NCI-H1694 (cell line): ENCODE results near the gene CCDC88B.
A peak's percentile ranks its signal among the peaks of the same experiment; 100 is the strongest.
"Not testable (repeated sequence)": the region's sequence is repeated elsewhere in the genome, so short reads cannot be mapped to it uniquely, and the experiment has no call there.

Experiments used
- DNase-seq: peaks from one replicate; lab custom pipeline; 2025; lab: John Stamatoyannopoulos, UW

The CCDC88B gene

DNA sequence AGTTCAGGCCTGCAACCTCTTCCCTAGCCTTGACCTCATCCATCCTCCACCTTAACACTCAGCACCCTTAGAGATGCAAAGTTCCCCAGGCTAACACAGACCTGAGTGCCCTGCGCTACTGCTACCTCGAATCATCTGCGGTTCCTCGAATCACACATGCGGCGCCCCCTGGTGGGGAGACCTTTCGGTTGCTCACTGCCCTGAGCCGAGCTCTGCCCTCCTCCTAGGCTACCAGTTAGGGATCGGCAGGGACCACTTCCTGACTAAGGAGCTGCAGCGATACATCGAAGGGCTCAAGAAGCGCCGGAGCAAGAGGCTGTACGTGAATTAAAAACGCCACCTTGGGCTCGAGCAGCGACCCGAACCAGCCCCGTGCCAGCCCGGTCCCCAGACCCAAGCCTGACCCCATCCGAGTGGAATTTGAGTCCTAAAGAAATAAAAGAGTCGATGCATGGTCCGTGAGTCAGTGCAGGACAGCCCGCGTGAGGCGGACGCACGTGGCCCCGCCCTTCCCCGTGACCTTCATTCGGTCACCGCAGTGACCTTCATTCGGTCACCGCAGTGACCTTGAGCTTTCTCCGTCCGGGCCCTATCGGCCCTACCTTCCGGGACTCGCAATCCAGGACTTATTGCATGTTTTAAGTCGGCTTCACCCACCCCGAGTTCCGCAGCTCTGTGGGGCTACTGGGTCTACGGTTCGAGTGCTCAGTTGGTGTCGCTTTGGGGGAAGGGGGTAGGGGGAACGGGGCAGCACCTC, 35.5 kb upstream of the CCDC88B start:
- DNase-seq = peak; percentile 88

DNA sequence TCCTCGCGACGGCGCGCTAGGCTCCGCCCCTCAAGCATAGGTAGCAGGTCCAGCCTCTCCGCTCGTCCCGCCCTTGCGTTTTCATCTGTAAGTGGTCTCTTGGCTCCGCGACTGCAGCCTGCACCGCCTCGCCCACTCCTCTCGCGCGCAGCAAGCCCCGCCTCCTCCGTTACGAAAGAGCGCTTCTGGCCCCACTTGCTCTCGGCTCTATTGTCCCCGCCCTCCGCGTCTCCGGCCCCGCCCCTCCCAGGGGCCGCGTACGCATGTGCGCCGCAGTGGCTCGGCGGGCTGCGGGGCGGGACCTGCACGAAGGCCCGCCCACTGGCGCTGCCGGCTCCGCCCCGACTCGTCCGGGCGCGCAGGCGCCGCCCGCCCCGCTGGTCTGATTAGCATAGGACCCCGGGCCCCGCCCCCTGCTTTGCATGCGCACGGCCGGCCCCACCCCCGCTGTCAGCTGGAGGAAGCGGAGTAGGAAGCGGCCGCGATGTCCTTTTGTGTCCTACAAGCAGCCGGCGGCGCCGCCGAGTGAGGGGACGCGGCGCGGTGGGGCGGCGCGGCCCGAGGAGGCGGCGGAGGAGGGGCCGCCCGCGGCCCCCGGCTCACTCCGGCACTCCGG, 34.8 kb upstream of the CCDC88B start, which contains the start of gene ESRRA:
Gene ESRRA, plus strand, starts transcription at position 450 of the 616 bp plus-strand sequence. CDS start 1,656 bp downstream, outside the sequence.
- peak; percentile 97 for DNase-seq

GRCh38 chr11:64305691-64306562, 34.1 kb upstream of the CCDC88B start:
- DNase-seq = peak; percentile 22

GRCh38 chr11:64306563-64306875, 33.5 kb upstream of the CCDC88B start:
- no peak for DNase-seq

- DNase-seq = no peak
Observed at GRCh38 chr11:64306876-64307622, 33.0 kb upstream of the CCDC88B start.

DNA sequence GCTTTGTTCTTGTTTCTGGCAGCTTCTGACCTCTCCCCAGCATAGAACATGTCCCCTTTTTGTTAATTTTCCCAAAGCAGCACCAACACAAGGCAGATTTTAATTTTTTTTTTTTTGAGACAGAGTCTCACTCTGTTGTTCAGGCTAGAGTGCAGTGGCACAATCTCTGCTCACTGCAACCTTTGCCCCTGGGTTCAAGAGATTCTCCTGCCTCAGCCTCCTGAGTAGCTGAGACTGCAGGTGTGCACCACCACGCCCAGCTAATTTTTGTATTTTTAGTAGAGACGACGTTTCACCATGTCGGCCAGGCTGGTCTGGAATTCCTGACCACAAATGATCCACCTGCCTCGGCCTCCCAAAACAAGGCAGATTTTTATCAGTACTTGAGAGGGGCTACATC, 32.2 kb upstream of the CCDC88B start:
- DNase-seq = not testable (repeated sequence)

GRCh38 chr11:64312947-64313346, 27.1 kb upstream of the CCDC88B start:
- DNase-seq = no peak

- no peak for DNase-seq
Observed at GRCh38 chr11:64313491-64314145, 26.4 kb upstream of the CCDC88B start.

DNA sequence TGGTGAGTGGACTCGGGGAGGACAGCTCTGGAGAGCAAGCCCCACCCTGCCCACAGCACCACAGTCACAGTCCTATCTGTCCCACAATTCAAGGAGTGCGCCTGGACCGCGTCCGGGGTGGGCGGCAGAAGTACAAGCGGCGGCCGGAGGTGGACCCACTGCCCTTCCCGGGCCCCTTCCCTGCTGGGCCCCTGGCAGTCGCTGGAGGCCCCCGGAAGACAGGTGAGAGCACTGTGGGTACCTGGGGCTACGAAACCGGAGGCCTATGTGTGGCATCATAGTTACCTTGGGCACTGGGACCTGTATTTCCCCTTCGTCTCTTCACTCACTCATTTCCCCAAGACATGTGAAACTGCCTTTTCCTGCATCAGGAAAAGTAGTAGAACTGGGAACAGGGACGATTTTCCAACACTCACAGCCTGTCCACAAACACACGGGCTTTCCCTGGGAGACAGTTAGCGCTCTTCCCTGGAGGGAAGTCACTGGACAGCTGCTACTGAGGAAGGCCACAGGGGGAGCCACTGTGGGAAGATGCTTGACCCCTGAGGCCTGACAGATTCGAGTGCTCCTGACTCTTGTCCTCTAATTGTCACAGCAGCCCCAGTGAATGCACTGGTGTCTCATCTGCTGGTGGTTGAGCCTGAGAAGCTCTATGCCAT, 25.7 kb upstream of the CCDC88B start:
- DNase-seq = no peak

- no peak for DNase-seq
Observed at GRCh38 chr11:64314805-64315561, 25.0 kb upstream of the CCDC88B start.

- not testable (repeated sequence) for DNase-seq
Observed at GRCh38 chr11:64315667-64316526, 24.1 kb upstream of the CCDC88B start.

DNA sequence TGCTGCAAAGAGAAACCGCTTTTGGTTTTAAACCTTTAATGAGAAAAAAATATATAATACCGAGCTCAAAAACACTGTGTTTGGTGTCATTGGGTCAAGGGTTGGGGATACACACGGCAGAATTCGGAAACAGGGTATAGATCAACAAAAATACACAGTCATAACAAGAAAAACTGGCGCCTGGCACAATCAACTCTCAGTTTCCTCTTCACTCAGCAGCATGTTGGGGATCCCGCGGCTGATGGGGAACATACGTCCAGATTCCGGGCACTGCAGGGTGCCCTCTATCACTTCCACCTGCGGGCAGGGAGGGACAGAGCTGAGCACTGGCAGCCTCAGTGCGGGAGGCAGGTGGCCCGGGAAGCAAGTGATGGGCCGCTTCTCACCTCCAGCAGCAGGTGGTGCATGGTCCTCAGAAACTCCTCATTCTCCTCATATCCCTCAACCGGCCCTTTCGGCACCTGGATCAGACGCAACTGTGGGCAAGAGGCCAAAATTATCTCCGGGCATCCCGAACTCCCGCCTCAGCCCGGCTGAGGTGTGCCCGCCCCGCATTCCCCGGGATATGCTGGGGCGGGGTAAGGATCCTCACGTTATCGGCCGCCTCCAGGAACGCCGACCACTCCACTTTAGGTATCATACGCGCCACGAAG, 23.2 kb upstream of the CCDC88B start:
- no peak for DNase-seq

DNA sequence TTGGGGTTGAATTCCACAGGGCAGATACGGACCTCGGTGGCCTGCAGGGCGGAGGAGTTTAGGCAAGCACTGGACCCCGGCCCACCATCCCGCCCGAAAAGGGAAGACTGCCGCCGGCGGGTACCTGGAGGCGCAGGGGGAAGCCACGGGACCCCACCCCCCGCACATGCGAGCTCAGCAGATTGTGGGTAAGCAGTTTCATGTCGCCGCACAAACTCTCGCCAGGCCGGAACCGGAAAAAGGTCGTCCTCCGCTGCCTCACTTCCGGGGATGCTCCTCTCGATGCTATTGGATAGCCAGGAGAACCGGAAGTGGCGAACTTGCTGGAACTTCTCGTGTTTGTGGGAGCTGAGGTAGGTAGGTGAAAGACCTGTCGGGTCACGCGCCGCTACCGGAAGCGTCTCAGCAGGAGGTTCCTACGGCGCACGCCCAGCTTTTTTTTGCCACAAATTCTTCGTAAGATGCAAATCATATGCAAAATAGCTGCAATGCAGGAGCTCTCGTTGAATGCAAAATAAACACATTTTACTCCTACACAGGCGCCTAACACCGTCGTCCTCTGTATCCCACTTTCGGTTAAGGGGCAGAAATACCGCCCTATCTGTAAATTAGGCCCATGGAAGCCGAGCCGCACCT, 22.6 kb upstream of the CCDC88B start, which contains the start of gene TRMT112:
Gene TRMT112, minus strand, starts transcription at position 235 of the 636 bp plus-strand sequence. Its CDS starts 33 bp downstream, at position 202.
- peak; percentile 95 for DNase-seq

DNA sequence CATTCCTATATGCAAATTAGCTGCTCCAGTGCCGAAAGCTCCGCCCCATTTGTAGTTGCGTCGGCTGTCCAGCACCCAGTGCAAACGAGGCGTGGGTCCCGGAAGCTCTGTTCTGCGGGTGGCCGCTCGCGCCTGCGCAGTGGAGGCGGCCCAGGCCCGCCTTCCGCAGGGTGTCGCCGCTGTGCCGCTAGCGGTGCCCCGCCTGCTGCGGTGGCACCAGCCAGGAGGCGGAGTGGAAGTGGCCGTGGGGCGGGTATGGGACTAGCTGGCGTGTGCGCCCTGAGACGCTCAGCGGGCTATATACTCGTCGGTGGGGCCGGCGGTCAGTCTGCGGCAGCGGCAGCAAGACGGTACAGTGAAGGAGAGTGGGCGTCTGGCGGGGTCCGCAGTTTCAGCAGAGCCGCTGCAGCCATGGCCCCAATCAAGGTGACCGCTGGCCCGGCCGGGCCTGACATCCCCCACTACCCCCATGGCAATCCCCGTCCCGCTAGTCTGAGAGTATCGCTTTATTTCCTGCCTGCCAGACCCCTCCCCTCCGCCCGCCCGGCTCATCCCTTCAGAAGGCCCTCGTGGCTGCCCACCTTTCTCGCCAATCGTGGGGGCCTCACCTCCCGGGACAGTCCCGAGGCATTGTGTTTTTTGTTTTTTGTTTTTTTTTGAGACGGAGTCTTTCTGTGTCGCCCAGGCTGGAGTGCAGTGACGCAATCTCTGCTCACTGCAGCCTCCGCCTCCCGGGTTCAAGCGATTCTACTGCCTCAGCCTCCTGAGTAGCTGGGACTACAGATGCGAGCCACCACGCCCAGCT, 21.8 kb upstream of the CCDC88B start, which contains the start of gene PRDX5:
Gene PRDX5, plus strand, starts transcription at position 161 of the 805 bp plus-strand sequence. Its CDS starts 95 bp downstream, at position 256.
- DNase-seq = peak; percentile 79

DNA sequence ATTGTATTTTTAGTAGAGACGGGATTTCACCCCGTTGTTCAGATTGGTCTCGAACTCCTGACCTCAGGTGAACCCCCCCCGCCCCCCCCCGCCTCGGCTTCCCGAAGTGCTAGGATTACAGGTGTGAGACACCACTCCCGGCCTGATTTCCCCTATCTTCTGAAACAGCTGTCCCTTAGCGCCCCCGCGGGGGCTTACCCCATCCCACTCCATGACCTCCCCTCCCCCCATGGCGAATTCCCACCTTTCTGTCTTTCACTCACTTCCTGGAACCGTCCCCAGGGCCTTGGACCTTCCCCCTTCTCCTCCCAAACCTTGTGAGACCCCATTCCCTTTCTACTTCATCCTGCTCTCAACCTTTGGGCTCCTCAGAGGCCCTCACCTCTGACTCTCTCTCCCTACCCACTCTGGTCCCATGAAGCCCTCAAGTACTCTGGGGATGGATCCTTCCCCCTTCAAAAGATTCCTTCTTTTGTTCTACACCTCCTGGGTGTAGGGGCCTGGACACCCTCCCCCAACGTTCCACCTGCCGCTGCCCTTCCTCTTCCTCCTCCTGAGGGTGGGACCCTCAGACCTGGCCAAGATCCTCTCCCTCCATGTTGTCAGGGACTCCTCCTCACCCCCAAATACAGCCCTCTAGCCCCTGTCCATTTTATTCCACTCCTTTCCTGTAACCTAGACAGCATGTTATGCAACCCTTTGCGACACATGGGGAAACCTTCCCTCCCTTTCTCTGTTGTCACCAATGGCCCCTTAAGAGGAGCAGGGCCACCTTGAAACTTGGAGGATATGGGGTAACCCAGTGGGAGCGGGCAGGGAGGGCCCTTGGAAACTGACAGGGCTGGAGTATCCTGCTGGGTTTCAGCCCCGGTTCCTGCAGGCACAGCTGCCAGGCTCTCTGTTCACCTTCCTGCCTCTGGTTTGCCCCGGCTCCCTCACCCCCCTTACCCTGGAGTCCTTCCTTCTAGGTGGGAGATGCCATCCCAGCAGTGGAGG, 20.9 kb upstream of the CCDC88B start:
- no peak for DNase-seq

DNA sequence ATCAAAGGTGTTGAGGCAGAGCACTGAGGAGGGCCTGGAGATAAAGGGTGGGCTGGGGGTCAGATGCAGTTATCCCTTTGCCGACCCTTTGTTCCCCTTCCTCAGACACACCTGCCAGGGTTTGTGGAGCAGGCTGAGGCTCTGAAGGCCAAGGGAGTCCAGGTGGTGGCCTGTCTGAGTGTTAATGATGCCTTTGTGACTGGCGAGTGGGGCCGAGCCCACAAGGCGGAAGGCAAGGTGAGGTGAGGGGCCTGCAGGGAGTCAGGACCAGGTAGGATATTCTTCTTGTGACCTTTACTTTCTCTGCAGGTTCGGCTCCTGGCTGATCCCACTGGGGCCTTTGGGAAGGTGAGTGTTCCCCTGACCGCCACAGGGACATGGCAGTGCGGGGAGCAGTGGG, 19.4 kb upstream of the CCDC88B start:
- no peak for DNase-seq
